Measurements from ENCODE around the gene MAPK10.
"Not testable (repeated sequence)": the region's sequence is repeated elsewhere in the genome, so short reads cannot be mapped to it uniquely, and the experiment has no call there.

The MAPK10 gene

GRCh38 chr4:86108834-86109233, 251.0 kb downstream of the MAPK10 start:
- no peak for DNase-seq (ENCODE audit: low read depth in 4 of 4, low spot score in 1 of 4)

GRCh38 chr4:86108137-86108536, 251.7 kb downstream of the MAPK10 start:
- no peak for DNase-seq (ENCODE audit: low read depth in 4 of 4, low spot score in 1 of 4)

DNA sequence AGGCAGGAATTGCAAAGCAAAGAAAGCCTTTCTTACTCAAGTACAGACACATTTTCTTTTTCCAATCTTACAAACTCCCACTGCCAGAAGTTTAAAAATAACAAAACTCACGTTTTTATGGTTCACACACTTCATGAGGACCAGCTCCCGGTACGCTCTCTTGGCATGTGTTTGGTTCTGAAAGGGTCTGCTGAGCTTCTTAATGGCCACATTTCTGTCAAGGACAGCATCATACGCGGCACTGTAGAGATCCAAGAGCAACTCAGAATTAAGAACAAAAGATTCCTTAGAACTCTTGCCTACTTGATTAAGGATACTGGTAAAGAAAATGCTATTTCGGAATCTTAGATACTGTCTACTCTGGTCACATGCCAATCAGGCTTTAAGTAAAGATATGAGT, 252.7 kb downstream of the MAPK10 start:
- no peak for DNase-seq (ENCODE audit: low read depth in 4 of 4, low spot score in 1 of 4)

- no peak for DNase-seq (ENCODE audit: low read depth in 4 of 4, low spot score in 1 of 4)
These were observed 253.4 kb downstream of the MAPK10 start for GRCh38 chr4:86106475-86106874.

GRCh38 chr4:86101841-86102240, 258.0 kb downstream of the MAPK10 start:
- DNase-seq (ENCODE audit: low read depth in 4 of 4, low spot score in 1 of 4) = no peak

DNA sequence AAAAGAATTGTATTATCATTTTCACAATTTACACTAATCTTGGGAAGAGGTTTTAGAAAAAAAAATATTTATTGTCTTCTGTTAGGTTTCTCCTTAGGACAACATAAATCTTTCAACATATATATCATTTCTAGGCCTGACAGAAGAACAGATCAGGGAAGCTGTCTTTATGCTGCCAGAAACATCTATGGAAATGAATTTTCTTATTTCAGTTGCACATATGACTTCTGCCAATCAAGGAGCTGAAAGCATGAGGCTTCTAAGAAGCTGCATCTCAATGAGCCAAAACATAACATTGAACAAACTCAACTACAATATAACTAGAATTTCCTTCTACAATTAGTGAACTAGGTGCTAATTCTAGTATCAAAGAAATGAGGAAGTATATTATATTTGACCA, 258.4 kb downstream of the MAPK10 start:
- no peak for DNase-seq (ENCODE audit: low read depth in 4 of 4, low spot score in 1 of 4)

- DNase-seq (ENCODE audit: low read depth in 4 of 4, low spot score in 1 of 4) = no peak
These were observed 259.2 kb downstream of the MAPK10 start for GRCh38 chr4:86100539-86101215.

GRCh38 chr4:86099348-86099747, 260.5 kb downstream of the MAPK10 start:
- DNase-seq (ENCODE audit: low read depth in 4 of 4, low spot score in 1 of 4) = no peak

- DNase-seq (ENCODE audit: low read depth in 4 of 4, low spot score in 1 of 4) = no peak
These were observed 261.2 kb downstream of the MAPK10 start for GRCh38 chr4:86098691-86099090.

DNA sequence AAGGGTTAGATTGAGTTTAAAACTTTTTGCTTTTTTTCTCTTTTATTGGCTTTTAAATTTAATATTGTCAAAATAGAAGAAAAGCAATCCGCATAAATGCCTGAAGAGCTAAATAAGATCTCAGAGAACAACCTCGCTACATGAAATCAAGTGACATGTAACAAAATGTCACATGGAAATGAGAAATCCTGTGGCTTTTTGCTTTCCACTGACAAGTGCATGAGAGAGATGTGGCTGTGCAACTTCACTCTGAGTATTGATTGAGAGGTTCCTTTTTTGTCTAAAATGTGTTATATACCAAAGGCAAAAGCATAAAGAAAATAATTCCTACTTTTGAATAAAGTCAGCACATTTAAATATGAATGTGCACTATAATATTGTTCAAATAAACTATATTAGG, 263.5 kb downstream of the MAPK10 start:
- DNase-seq (ENCODE audit: low read depth in 4 of 4, low spot score in 1 of 4) = no peak

DNA sequence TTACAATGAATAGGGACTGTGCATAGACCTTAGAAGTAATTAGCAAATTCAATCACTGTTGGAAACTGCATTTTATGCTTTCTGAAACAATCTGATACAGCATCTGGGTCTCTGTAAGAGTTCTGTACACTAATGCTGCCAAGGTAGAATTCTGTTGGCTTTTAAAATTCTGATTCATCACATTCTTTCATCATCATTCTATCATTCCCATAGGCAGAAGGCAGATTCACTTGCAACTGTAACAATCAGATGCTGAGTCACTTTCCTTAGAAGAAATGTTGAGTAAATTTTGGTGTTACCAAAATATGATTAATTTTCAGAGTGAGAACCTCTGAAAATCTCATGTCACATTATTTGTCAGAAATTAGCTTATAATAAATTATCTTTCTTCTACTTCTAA, 267.2 kb downstream of the MAPK10 start:
- DNase-seq (ENCODE audit: low read depth in 4 of 4, low spot score in 1 of 4) = no peak

DNA sequence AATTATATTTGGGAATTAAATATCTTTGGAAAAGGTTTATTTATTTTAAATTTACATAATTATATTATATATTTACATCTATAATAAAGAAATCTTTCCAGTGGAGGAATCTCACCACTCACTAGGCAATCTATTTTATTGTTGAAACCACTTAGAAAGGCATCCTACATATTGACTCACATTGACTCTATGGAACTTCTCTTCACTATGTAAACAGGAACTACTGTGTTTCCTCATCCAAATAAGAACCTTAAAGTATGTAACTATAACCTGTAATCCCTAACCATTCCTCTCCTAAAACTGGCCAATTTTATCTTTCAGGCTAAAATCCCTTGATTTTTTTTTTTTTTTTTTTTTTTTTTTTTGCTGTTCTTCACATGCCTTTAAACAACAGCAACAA, 268.7 kb downstream of the MAPK10 start:
- no peak for DNase-seq (ENCODE audit: low read depth in 4 of 4, low spot score in 1 of 4)

GRCh38 chr4:86089781-86090323, 270.0 kb downstream of the MAPK10 start:
- DNase-seq (ENCODE audit: low read depth in 4 of 4, low spot score in 1 of 4) = no peak

- no peak for DNase-seq (ENCODE audit: low read depth in 4 of 4, low spot score in 1 of 4)
These were observed 270.8 kb downstream of the MAPK10 start for GRCh38 chr4:86089053-86089452.

GRCh38 chr4:86075796-86076195, 284.1 kb downstream of the MAPK10 start:
- not testable (repeated sequence) for DNase-seq (ENCODE audit: low read depth in 4 of 4, low spot score in 1 of 4)

GRCh38 chr4:86060341-86060740, 299.5 kb downstream of the MAPK10 start:
- DNase-seq (ENCODE audit: low read depth in 4 of 4, low spot score in 1 of 4) = no peak

- DNase-seq (ENCODE audit: low read depth in 4 of 4, low spot score in 1 of 4) = no peak
These were observed 301.2 kb downstream of the MAPK10 start for GRCh38 chr4:86058621-86059020.

GRCh38 chr4:86055898-86056297, 304.0 kb downstream of the MAPK10 start:
- no peak for DNase-seq (ENCODE audit: low read depth in 4 of 4, low spot score in 1 of 4)

GRCh38 chr4:86054286-86055032, 305.4 kb downstream of the MAPK10 start:
- DNase-seq (ENCODE audit: low read depth in 4 of 4, low spot score in 1 of 4) = no peak

DNA sequence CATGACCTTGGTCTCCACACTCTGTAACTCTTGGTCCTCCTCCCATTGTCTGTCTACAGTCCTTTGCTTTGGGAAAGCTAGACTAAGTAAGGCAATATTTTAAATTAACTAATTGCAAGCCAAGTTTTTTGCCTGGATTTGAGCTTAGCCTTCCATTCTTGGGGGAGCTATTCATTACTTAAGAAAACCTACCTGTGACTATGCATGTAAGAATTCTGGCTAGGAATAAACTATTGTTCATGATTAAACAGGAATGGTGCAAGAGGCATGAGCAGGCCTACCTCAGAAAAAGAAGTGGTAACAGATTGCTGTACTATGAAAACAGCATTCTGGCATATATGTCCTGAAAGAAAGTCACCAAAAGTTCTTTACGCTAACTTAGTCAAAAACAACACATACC, 309.4 kb downstream of the MAPK10 start:
- no peak for DNase-seq (ENCODE audit: low read depth in 4 of 4, low spot score in 1 of 4)

GRCh38 chr4:86048426-86048825, 311.4 kb downstream of the MAPK10 start:
- no peak for DNase-seq (ENCODE audit: low read depth in 4 of 4, low spot score in 1 of 4)

GRCh38 chr4:86044593-86044985, 315.3 kb downstream of the MAPK10 start:
- no peak for DNase-seq (ENCODE audit: low read depth in 4 of 4, low spot score in 1 of 4)

Measured in stimulated activated CD4-positive, alpha-beta T cell treated with anti-CD3 and anti-CD28 coated beads, Interleukin-1b, Interleukin-23, amount 100 ng/mL, for 24 hours (primary cell).